HPDE6-E6E7 (cell line): Measurements from ENCODE around the gene MMP19.
"Not testable (repeated sequence)": the region's sequence is repeated elsewhere in the genome, so short reads cannot be mapped to it uniquely, and the experiment has no call there.

Source experiments
- DNase-seq: peaks from one replicate; pipeline ENCODE4 v3.0.0; 2011; ENCODE audit warnings: missing footprints; ENCODE audit errors: extremely low spot score

The MMP19 gene, protein sequence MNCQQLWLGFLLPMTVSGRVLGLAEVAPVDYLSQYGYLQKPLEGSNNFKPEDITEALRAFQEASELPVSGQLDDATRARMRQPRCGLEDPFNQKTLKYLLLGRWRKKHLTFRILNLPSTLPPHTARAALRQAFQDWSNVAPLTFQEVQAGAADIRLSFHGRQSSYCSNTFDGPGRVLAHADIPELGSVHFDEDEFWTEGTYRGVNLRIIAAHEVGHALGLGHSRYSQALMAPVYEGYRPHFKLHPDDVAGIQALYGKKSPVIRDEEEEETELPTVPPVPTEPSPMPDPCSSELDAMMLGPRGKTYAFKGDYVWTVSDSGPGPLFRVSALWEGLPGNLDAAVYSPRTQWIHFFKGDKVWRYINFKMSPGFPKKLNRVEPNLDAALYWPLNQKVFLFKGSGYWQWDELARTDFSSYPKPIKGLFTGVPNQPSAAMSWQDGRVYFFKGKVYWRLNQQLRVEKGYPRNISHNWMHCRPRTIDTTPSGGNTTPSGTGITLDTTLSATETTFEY

DNA sequence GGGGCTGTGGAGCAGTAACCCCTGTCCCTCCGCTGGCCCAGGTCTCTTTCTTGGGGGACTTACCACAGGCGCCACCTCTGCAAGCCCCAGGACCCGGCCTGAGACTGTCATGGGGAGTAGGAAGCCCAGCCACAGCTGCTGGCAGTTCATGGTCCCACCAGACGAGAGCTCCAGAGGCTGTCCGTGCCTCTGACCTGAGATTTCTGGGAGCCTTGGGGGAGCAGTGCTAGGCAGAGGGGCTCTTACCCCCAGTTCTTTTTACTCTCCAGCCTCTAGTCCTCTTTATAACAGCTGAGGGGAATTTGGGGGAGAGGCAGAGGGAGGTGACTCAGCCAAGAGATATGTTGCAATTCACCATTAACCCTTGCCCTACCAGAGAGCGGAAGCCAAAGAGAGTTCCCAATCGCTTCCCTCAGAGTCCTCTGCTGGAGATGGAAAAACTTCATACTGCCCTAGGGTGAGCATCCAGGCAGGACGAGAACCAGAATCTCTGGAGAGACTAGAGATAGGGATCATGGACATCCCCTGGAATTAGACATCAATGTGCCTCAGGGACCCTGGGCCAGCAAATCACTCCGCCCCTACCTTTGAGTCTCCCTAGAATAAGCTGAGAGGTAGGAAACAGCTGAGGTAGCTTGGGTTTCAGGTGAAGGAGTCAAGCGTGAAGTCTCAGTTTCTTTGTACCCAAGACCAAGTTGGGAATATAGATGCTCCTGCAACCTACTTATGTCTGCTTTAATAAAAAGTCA lies at the start of gene MMP19:
Gene MMP19, minus strand, starts transcription at position 256 of the 749 bp plus-strand sequence. Its CDS starts 106 bp downstream, at position 150.
- DNase-seq, result no peak

DNA sequence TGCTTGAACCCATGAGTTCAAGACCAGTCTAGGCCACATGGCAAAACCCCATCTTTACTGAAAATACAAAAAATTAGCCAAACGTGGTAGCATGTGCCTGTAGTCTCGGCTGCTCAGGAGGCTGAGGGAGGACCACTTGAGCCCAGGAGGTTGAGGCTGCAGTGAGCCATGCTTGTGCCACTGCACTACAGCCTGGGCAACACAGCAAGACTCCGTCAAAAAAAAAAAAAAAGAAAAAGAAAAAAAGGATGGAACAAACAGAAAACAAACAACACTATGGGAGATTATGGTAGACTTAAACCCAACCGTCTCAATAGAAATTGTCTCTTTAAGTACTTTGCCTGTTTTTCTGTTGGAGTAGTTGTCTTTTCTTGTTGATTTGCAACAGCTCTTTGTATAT lies 48.6 kb upstream of the MMP19 start:
- no peak for DNase-seq

DNA sequence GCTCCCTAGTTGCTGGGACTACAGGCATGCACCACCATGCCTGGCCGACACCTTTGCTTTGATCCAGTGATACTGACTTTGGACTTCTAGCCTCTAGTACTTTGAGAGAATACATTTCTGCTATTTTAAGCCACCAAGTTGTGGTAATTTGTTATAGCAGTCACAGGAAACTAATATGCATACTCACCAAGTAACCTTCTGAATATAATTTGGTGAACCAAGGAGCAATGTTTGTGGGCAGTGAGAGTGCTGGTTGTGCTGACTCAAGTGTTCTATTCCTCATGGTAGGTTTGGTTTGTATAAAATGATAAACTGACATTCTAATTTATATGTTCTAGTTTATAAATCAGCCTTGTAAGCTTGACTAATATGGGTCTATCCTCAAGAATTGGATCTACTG lies 42.4 kb upstream of the MMP19 start:
- no peak for DNase-seq

DNA sequence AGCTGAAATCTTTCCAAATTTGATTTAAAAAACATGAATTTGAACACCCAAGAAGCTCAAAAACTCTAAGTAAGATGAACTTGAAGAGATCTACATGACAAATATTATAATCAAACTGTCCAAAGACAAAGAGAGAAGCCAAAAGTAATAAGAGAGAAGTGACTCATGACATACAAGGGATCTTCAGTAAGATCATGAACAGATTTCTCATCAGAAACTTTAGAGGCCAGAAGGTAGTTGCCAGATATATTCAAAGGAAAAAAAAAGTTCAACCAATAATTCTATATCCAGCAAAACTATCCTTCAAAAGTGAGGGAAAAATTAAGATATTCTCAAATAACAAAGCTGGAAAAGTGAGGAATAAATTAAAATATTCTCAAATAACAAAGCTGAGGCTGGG lies 35.1 kb upstream of the MMP19 start:
- DNase-seq, result no peak

DNA sequence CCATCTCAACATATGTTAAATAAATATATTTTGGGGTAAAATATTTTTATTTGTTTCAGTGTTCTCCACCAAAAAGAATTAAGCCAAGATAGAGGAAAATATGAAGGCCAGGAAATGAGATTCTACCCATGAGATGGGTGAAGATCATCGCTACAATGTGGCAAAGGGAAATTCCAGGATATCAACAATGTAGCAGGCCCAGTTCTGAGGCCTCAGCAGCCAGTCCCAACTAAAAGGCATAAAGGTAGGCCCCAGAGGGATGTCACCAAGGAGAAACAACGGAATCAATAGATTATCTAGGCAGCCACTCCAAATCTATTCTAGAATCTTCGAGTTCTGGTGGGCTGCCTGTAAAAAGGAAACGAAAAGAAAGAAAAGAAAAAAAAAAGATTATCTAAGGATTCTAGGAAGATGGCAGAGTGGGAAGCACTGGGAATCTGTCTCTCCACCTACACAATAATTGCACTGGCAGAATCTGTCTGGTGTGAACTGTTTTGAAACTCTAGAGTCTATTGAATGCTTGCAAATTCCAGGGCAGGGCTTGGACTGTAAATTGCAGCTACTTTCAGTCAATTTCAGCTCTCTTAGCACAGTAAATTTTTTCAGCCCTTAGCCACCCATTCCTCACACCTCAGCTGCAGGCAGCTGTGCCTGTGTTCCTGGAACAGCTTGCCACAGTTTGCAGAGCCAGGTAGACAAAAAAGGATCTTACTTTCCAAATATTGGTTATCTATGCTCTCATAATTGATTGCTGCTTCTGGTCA lies 33.1 kb upstream of the MMP19 start:
- no peak for DNase-seq

DNA sequence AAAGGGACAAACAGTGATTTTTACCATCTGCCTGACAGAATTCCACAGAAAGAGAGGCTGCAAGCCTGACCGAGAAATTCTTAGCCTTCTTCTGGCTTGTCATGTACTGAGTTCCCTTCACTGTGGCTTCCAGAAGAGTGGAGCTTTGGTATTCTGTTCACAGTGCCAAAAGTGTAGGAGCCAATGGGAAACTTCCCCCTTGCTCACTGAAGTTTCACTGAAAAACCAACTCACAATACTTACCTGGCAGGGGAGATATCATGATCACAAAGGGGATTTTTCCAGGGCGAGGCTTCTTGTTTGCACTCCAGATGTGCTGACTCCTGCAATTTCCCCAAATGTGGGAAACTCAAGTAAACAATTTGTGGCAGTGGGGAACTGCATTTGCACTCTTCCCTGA lies 31.7 kb upstream of the MMP19 start:
- DNase-seq, result no peak

DNA sequence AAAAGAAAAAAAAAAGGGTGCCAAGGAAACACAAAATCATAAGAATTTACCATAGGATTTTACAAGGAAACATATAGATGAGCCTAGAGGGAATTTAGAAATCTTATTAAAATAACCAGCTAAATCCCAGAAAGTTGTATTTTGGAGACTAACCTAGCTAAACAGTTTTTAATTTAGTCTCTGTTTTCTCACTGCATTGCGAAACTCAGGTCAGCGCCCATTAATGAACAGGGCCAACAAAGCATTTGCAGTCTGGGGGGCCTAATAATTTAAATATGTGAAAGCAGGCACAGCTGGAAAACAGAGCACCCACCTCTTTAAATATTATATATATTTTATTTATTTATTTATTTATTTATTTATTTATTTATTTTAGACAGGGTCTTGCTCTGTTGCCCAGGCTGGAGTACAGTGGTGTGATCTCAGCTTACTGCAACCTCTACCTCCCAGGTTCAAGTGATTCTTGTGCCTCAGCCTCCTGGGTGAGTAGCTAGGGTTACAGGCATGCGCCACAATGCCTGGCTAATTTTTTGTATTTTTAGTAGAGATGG lies 23.8 kb upstream of the MMP19 start:
- DNase-seq, result not testable (repeated sequence)

DNA sequence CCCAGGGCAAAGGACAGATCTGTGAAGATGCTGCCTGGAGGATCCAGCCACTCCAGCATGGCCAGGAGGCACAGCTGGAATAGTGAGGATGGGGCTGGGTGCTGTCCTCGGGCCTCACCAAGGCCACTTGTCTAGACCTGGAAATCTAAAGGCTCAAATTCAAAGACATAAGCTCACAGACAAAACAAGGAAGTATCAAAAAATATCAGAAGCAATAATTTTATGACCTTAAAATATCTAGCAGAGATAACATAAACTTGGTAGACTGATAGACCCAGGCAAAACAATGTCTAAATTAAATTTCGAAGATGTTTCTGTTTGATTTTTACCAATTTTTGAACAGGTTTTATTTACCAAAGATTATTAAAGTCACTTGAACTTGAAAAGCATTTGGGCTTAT lies 22.6 kb upstream of the MMP19 start:
- DNase-seq, result no peak

DNA sequence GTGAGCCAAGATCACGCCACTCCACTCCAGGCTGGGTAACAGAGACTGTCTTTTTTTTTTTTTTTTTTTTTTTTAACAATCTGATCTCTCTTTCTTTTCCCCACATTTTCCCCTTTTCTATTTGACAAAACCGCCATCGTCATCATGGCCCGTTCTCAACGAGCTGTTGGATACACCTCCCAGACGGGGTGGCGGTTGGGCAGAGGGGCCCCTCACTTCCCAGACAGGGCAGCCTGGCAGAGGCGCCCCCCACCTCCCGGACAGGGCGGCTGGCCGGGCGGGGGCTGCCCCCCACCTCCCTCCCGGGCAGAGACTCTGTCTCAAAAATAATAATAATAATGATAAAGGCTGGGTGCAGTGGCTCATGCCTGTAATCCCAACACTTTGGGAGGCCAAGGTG lies 20.2 kb upstream of the MMP19 start:
- DNase-seq, result not testable (repeated sequence)

DNA sequence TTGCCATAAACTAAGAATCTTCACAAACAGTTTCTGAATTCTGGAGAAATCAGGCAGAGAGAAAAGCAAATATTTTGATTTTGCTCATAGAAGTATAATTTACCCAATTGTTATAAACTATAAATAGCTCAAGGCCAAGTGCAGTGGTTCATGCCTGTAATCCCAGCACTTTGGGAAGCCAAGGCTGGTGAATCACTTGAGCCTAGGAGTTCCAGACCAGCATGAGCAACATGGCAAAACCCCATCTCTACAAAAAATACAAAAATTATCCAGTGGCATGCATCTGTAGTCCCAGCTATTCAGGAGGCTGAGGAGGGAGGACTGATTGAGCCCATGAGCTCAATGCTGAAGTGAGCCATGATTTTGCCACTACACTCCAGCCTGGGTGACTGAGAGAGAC lies 19.6 kb upstream of the MMP19 start:
- no peak for DNase-seq

DNA sequence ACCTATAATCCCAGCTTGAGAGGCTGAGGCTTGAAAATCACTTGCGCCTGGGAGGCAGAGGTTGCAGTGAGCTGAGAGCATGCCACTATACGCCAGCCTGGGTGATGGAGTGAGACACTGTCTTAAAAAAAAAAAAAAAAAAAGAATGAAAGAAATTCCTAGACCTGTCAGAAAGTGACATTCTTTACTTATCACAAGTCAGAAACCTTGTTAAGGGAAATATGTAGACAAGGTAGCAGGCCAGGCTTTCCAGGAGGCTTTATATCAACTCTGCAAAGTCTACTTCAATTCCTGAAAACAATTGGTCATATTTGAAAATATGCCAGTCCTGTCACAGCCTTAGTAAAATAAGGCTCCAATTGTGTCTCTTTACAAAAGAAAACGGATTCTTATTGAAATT lies 19.1 kb upstream of the MMP19 start:
- no peak for DNase-seq

DNA sequence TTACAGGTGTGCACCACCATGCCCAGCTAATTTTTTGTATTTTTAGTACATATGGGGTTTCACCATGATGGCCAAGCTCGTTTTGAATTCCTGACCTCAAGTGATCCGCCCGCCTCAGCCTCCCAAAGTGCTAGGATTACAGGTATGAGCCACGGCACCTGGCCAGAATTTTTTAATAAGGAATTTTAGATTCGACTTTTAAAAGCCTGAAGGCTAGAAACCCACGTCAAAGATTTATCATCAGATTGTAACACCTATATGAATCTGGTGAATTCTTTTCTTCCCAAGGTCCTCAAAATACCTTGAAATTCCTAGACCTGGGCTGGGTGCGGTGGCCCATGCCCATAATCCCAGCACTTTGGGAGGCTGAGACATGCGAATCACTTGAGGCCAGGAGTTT lies 18.7 kb upstream of the MMP19 start:
- DNase-seq, result no peak

DNA sequence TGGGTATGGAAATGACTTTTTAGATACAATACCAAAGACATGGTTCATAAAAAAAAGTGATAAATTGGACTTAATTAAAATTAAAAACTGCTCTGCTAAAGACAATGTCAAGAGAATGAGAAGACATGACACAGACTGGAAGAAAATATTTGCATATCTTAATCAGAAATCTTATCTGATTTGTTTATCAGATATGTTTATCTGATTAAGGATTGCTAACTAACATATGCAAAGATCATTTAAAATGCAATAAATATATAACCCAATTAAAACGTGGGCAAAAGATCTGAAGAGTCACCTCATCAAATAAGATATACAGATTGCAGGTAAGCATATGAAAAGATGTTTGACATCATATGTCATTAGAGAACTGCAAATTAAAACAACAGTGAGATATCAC lies 10.0 kb upstream of the MMP19 start:
- no peak for DNase-seq

DNA sequence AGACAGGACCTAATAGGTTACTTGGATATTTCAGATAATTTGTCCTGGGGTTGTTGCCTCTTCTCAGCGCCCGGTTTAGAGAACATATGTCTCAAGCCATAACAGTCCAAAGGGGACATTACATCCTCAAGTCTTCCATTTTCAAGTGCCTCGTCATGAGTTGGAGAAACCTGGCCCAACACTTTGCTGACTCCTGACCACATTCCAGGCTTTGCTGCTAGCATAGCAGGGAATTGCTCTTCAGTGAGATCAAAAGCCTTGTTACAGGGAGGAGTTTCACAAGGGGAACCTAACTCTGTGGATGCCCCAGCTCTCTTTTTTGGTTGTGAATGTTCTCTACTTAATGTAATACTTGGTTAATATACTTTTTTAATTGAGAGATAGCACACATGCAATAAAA lies 8.2 kb upstream of the MMP19 start:
- no peak for DNase-seq

DNA sequence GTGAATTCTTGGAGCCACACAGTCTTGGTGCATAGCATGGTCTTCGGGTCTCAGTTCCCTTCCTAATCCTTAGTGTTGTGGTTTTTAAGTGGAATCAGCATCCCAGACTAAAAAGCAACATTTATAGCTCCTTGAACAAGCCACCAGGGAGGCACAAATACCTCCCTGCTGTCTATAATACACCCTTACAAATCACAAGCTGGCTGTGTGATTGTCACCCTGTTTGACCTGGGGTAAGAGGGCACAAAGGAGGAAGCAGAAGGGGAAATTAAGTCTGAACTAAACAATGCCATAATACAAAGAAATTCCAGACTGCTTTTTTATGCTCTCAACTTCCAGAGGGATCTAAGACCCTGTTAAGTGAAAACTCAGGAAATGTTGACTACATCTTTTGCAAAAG lies 7.7 kb upstream of the MMP19 start:
- no peak for DNase-seq

DNA sequence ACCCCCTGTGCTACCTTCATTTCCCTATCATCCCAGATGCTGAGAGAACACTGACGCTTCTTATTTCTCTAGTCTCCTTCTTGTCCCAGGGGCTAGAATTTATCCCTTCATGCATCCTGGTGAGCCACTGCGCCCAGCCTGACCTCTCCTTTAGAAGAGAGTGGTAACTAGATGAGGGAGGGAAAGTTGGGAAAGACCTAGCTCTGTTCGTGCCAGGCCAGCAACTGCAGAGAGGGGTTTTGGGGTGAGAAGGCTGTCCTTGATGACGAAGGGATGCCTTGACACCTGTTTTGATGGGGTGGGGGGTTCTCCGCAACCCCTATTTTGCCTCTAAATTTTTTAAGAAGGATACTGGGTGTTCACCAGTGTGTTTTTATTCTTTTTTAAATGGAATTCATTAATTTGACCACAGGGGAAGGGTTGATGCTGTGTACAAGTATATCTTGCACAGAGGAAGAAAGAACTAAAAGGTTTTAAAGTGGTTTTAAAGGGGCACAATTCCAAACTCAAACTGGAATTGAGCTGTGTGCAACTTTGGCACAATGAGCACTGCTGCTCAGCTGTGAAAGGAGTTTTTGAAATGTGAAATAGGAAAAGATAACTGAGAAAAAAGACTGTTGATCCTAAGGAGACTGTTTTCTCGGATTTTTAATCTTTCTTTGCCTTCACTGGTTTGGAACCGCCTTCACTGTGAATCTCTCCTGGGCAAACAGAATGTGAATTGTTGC lies 7.0 kb upstream of the MMP19 start:
- no peak for DNase-seq

DNA sequence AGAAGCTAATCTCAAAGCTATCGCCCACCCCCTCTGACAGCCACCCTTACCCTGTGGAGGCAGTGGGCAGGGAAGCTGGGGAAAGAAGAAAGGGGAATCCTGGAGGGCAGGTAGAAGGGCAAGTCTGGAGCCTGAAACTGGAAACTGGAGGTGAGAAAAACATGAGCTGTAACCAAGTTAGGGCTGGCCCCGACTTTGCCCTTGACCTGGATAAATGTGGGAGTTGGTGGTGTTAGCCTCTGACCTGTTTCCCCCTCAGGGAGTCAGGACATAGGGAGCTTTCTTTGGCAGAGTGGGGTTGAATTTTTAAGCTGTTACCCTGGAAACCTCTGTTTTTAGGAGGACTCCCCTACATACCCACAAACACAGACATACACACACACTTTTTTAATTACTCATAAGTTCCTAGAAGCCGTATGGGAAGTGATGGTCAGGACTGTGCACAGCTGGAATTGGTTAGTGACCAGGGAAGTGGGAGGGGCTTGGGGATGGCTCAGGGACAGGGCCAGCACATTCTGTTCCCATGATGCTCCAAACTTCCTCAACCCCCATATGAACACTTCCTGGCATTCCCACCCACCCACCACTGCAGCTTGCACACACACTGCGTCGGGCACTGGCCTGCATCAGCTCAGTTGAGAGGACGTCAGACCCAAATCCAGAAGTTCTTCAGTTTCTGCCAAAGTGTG lies 5.0 kb upstream of the MMP19 start:
- no peak for DNase-seq

DNA sequence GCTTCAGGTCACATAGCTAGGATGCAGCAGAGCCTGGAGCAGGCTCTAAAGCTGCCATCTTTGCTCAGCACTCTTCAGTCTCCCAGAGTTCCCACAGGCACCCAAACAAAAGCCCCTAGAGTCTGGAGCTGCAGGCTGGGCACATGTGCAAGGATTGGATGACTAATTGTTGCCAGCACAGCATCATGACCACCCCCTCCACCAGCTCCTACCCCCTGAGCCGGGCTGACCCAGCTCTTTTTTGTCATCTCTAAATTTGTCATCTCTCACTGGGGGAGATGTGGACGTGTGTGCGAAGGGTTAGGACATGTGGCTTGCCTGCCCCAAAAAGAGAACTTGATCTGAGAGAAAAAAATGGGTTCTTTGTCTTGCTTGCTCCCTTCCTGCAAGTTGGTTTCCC lies 4.3 kb upstream of the MMP19 start:
- DNase-seq, result no peak

DNA sequence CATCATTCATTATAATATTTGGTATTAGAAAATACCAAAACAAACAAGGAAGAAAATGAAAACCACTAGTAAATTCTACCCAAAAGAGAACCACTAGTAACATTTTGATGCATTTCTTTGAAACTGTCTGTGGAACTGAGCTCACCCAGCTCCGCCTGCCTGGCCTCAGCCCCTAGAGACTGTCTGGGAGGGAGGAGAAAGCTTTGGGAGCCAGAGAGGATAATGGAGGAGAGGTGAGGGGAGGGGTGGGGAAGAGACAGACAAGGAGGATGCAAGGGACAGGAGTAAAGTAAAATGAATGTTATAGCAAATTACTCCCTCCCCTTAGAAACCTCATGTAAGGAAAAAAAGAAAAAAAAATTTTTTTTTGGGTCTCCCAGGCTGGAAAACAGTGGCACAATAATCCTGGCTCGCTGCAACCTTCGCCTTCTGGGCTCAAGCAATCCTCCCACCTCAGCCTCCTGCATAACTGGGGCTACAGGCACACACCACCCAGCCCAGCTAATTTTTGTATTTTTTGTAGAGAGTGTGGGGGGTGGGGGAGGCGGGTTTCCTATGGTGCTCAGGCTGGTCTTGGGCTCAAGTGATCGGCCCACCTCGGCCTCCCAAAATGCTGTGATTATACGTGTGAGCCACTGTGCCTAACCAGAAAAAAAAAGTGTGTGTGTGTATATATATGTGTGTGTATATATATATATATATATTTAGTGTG lies 3.2 kb upstream of the MMP19 start:
- no peak for DNase-seq

DNA sequence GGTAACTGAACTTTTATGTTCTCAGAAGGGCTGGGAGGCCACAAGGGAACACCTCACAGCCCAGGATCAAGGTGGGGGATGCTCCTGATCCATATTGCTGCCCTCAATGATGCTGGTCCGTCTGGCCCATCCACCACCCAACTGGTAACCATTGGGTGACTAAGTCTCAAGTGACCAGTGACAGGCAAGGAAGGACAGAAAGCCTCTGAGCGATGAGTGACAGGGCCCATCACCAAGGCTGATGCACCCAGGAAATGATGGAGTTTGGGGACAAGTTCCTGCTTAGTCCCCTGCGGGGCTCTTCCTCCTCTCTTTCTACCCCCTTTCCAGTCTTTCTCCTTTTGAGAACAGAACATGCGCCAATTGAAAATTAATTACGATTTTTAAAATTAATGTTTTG lies 2.6 kb upstream of the MMP19 start:
- no peak for DNase-seq
